Coronary artery (tissue), 2 donors: ENCODE measurements around the gene ASS1.
A peak's percentile ranks its signal among the peaks of the same experiment; 100 is the strongest.

Experiments
- DNase-seq: peaks from one replicate; pipeline ENCODE4 v3.0.0-alpha.2; 2017; ENCODE audit warnings: low spot score
- H3K27ac ChIP-seq, 2 donors: fragments of 200-600 bp; sonication (generic); one replicate each; pipeline ENCODE4 v1.5.1; 2016 to 2019
- H3K4me3 ChIP-seq: fragments of 200-600 bp; sonication (generic); 2 replicates; pipeline ENCODE4 v1.5.1; 2016; ENCODE audit warnings: mild to moderate bottlenecking, moderate library complexity
- TF ChIP-seq, protein P1 (sequence below): fragments of 200-600 bp; sonication (generic); IDR thresholded peaks from one replicate; pipeline ENCODE4 v1.5.1; 2019; ENCODE audit warnings: antibody characterized with exemption

Gene ASS1

GRCh38 chr9:130535818-130536521 is 91.2 kb downstream of the ASS1 start:
- no peak for DNase-seq
- no peak overlapping the region for H3K27ac ChIP-seq
- peak overlapping the region; percentile 44 for H3K4me3 ChIP-seq
- TF ChIP-seq, protein P1, sequence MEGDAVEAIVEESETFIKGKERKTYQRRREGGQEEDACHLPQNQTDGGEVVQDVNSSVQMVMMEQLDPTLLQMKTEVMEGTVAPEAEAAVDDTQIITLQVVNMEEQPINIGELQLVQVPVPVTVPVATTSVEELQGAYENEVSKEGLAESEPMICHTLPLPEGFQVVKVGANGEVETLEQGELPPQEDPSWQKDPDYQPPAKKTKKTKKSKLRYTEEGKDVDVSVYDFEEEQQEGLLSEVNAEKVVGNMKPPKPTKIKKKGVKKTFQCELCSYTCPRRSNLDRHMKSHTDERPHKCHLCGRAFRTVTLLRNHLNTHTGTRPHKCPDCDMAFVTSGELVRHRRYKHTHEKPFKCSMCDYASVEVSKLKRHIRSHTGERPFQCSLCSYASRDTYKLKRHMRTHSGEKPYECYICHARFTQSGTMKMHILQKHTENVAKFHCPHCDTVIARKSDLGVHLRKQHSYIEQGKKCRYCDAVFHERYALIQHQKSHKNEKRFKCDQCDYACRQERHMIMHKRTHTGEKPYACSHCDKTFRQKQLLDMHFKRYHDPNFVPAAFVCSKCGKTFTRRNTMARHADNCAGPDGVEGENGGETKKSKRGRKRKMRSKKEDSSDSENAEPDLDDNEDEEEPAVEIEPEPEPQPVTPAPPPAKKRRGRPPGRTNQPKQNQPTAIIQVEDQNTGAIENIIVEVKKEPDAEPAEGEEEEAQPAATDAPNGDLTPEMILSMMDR: no peak

- H3K4me3 ChIP-seq: no peak overlapping the region
- TF ChIP-seq, protein P1: no peak
- no peak overlapping the region for H3K27ac ChIP-seq
- DNase-seq: no peak
These were observed 91.9 kb downstream of the ASS1 start for GRCh38 chr9:130536701-130537107.

DNA sequence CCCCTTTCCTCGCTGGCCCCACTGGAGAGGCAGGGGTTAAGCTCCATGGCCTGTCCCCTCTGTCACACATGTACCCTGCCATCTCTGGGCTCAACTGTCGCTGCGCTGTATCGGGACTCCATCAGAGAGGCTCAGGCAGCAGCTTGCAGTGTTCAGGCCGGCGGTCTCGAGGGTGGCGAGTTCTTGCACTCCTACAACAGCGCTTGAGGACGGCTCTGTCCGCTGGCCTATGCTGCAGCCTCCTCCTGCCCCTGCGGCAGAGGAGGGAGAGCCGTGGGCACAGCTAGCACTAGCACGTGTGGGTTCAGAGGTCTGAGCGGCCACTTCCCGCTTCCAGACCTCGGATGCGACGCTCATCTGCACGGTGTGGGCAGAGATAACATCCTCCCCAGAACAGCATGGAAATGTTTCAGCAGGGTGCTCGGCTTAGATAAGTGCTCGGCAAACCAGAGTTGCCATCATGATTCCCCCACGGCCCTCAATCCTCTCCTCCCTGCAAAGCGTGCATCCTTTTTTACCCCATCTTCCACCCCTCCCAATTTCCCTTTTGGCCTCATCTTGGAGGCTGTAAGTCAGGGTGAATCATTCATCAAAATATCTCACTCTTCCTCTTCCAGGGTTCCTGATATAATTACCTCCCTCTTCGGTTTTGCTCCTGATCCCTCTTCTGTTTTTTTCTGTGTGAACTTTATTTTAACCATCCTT is 92.7 kb downstream of the ASS1 start:
- DNase-seq: no peak
- TF ChIP-seq, protein P1: no peak
- H3K27ac ChIP-seq: no peak overlapping the region
- H3K4me3 ChIP-seq: no peak overlapping the region

DNA sequence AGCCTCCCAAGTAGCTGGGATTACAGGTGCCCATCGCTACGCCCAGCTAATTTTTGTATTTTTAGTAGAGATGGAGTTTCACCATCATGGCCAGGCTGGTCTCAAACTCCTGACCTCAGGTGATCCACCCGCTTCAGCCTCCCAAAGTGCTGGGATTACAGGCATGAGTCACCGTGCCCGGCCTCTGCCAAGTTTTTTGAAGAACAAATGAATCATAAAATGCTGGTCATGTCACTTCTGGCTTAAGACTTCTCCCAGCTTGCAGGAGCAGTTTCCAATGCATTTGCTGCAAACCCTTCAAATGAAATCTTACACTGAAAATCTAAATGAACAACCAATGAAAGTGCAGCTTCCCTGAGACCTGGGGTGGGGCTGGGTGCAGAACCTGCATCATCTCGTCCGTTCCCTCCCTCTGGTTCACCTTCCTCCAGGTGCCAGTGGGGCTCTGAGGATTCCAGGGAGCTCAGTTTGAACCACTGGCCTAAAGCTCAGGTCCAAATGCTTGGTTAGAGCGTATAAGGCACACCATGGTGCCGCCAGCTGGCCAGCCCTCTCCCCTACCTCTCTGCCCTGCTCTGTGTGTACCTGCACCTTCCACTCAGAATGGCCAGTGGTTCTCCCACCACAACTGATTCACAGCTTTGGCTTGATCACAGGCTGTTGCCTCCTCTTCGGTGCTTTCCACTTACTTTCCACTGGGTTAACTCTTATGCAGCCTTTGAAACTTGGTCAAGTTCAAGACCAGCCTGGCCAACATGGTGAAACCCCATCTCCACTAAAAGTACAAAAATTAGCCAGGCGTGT is 94.9 kb downstream of the ASS1 start:
- Histone ChIP-seq H3K4me3 (no peak overlapping the region), H3K27ac (no peak overlapping the region)
- TF ChIP-seq, protein P1: no peak
- DNase-seq: no peak

- no peak overlapping the region for H3K27ac ChIP-seq
- TF ChIP-seq, protein P1: no peak
- H3K4me3 ChIP-seq: no peak overlapping the region
- no peak for DNase-seq
These were observed 96.8 kb downstream of the ASS1 start for GRCh38 chr9:130541533-130541932.

DNA sequence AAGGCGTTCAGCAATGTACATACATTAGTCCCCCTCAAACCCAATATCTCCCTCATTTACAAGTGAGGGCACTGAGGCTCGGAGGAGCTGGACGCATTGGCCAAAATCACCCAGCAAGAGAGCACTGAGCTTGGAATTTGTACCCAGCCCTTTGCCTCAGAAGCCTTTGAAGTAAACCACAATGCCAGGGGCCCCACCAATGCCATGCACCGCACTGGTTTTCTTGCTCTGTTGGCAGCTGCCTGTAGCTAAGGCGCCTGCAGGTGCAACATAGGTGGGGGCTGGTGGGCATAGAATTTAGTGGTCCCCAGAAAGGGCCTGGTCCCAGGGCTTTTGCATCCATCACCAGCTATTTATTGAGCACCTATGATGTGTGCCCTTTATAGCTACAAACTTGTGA is 97.3 kb downstream of the ASS1 start:
- no peak overlapping the region for H3K4me3 ChIP-seq
- no peak for DNase-seq
- no peak overlapping the region for H3K27ac ChIP-seq
- TF ChIP-seq, protein P1: no peak
